ENCODE data around the gene UBE2F.

Gene UBE2F

GRCh38 chr2:238060096-238060541 lies 93.3 kb downstream of the UBE2F start:
- TF ChIP-seq CTCF (IDR thresholded peaks at IDR 0.05; ENCODE audit: borderline replicate concordance, control extremely low read depth, extremely low read depth, insufficient read depth, missing control alignments): no peak
- no peak for DNase-seq (ENCODE audit: low spot score)
- in situ Hi-C loops (cut with MboI; ENCODE audit: low sequenced_read_pairs, unreplicated experiment): no loop called here

- DNase-seq (ENCODE audit: low spot score): peak; percentile 99
- TF ChIP-seq CTCF (IDR thresholded peaks at IDR 0.05; ENCODE audit: borderline replicate concordance, control extremely low read depth, extremely low read depth, insufficient read depth, missing control alignments): no peak
- in situ Hi-C loops (cut with MboI; ENCODE audit: low sequenced_read_pairs, unreplicated experiment): no loop called here
Observed at GRCh38 chr2:238060542-238061314, 93.9 kb downstream of the UBE2F start, which contains the start of gene SCLY. Gene SCLY (plus strand): TSS chr2:238061001. CDS start chr2:238061055, 54 bp downstream.

GRCh38 chr2:238061315-238062202 lies 94.7 kb downstream of the UBE2F start:
- in situ Hi-C loops (cut with MboI; ENCODE audit: low sequenced_read_pairs, unreplicated experiment): no loop called here
- TF ChIP-seq CTCF (IDR thresholded peaks at IDR 0.05; ENCODE audit: borderline replicate concordance, control extremely low read depth, extremely low read depth, insufficient read depth, missing control alignments): no peak
- DNase-seq (ENCODE audit: low spot score): peak; percentile 48

GRCh38 chr2:238063414-238064189 lies 96.8 kb downstream of the UBE2F start:
- no peak for TF ChIP-seq CTCF (IDR thresholded peaks at IDR 0.05; ENCODE audit: borderline replicate concordance, control extremely low read depth, extremely low read depth, insufficient read depth, missing control alignments)
- DNase-seq (ENCODE audit: low spot score): no peak
- in situ Hi-C loops (cut with MboI; ENCODE audit: low sequenced_read_pairs, unreplicated experiment): no loop called here

GRCh38 chr2:238064376-238064775 lies 97.6 kb downstream of the UBE2F start:
- TF ChIP-seq CTCF (IDR thresholded peaks at IDR 0.05; ENCODE audit: borderline replicate concordance, control extremely low read depth, extremely low read depth, insufficient read depth, missing control alignments): no peak
- DNase-seq (ENCODE audit: low spot score): no peak
- in situ Hi-C loops (cut with MboI; ENCODE audit: low sequenced_read_pairs, unreplicated experiment): no loop called here
